Measurements from ENCODE around the gene SHMT1.

SHMT1 gene

DNA sequence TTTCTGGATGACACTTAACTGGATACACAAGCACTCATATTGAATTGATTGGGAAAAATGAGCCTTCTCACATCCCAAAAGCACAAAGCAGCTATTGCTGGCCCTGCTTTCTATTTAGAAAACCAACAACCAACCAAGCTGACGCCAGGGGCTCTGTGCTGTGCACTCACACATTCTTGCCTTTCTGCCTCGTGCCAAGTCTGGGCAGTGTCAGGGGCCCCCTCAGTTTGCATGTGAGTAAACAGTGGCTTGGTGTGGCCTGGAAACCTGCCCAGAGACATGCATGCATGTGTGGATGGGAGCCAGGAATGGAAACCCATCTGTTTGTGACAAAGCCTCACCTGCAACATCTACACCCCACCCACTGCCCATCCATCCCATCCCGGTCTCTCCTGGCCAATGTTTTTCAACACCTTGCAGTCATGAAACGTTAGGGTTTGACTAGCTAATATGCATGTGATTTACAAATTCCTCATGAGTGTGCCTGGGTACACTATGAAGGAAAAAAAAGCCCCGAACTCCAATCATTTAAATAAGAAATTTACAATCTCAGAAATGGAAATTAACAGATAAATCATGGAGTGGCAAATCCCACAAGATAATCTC is 82.5 kb downstream of the SHMT1 start:
- no peak for DNase-seq

GRCh38 chr17:18280249-18280648 is 83.1 kb downstream of the SHMT1 start:
- no peak for DNase-seq

- no peak for DNase-seq
Observed at GRCh38 chr17:18278867-18279266, 84.5 kb downstream of the SHMT1 start.

All from OCI-M1 (cell line).